Esophagus (tissue), 2 donors: ENCODE measurements around the gene SPATA6L. TPM values are rescaled to one million over a fixed set of nuclear protein-coding genes. Genes with fewer than 3 reads are reported as not detected.

ENCODE experiments used
- H3K27ac ChIP-seq, 2 donors: one replicate each; pipeline ENCODE4 v1.5.1; 2013; ENCODE audit warnings: low read depth in 2 of 2, mild to moderate bottlenecking in 2 of 2, inconsistent platforms in 1 of 2, low read length in 1 of 2, moderate library complexity in 1 of 2
- H3K27me3 ChIP-seq, 2 donors: one replicate each; pipeline ENCODE4 v1.6.1; 2013; ENCODE audit warnings: low read length in 2 of 2, control low read depth in 1 of 2, mild to moderate bottlenecking in 1 of 2; ENCODE audit not compliant: insufficient read depth in 2 of 2, control insufficient read depth in 1 of 2
- H3K36me3 ChIP-seq, 2 donors: one replicate each; pipeline ENCODE4 v1.6.1; 2013; ENCODE audit warnings: low read length in 1 of 2; ENCODE audit not compliant: control insufficient read depth in 2 of 2, insufficient read depth in 2 of 2
- H3K4me1 ChIP-seq, 2 donors: one replicate each; pipeline ENCODE4 v1.6.1; 2013; ENCODE audit warnings: low read length in 1 of 2; ENCODE audit not compliant: control insufficient read depth in 2 of 2, insufficient read depth in 2 of 2
- H3K4me3 ChIP-seq, 2 donors: one replicate each; pipeline ENCODE4 v1.5.1; 2013; ENCODE audit warnings: low read length in 2 of 2, mild to moderate bottlenecking in 2 of 2, low read depth in 1 of 2, moderate library complexity in 1 of 2
- H3K9me3 ChIP-seq, 2 donors: one replicate each; pipeline ENCODE4 v1.6.1; 2013; ENCODE audit warnings: mild to moderate bottlenecking in 2 of 2, low read depth in 1 of 2, low read length in 1 of 2, moderate library complexity in 1 of 2; ENCODE audit not compliant: control insufficient read depth in 2 of 2, insufficient read depth in 1 of 2
- WGBS, 2 donors: extraction: QIAGEN DNeasy Blood & Tissue Kit; methylation state at CpG; one replicate each; pipeline ENCODE4 v1.1.7; 2013; 5-methylcytosine and 5-hydroxymethylcytosine counted together
- polyA plus RNA-seq, 2 donors: library from polyadenylated mRNA; stranded (reverse); fragments of 200-250 nt; gene quantifications; one replicate each; pipeline ENCODE4 v1.2.3, GENCODE V29; 2013
- donor health status: healthy with polysubstance abuse.
- donor health status: Bipolar disorder and iron deficiency.

SPATA6L gene
- polyA plus RNA-seq, 2 donors: 1.4 to 2.8 TPM

DNA sequence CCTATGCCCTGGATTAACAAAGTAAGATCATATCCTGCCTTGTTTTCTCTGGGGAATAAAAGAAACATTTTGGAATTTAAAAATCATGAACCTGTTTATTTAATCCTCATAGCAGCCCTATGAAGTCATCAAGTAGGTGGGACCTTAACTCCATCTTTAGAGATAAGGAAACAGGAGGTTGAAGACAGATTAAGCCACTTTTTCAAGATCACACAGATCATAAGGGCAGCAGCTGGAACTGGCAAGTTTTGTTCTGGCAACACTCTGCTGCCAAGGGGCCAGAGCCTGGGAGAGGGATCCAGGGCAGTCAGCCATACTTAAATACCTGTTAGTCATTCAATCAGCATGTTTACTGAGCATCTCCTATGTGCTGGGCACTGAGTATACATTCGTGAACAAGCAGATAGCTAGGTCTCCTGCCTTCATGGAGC, 112.3 kb downstream of the SPATA6L start:
- H3K27me3 ChIP-seq: no peaks in the 10 kb centered on the region
- no peaks in the 10 kb centered on the region for H3K9me3 ChIP-seq
- WGBS, 2 donors: 58 to 67% methylated on average over 1 of the region's 1 CpG
- H3K27ac ChIP-seq: no peak overlapping the region
- H3K4me3 ChIP-seq: no peak overlapping the region
- no peaks in the 10 kb centered on the region for H3K36me3 ChIP-seq
- no peaks in the 10 kb centered on the region for H3K4me1 ChIP-seq

GRCh38 chr9:4550777-4551484, 115.3 kb downstream of the SPATA6L start:
- no peak overlapping the region for H3K27ac ChIP-seq
- H3K4me1 ChIP-seq: no peaks in the 10 kb centered on the region
- 50 to 69% methylated on average over 4 of the region's 4 CpGs for WGBS, 2 donors
- H3K4me3 ChIP-seq: no peak overlapping the region
- no peaks in the 10 kb centered on the region for H3K36me3 ChIP-seq
- H3K27me3 ChIP-seq: no peaks in the 10 kb centered on the region
- H3K9me3 ChIP-seq: no peaks in the 10 kb centered on the region

GRCh38 chr9:4549751-4550295, 116.5 kb downstream of the SPATA6L start:
- H3K4me3 ChIP-seq: no peak overlapping the region
- H3K36me3 ChIP-seq: no peaks in the 10 kb centered on the region
- H3K27ac ChIP-seq: no peak overlapping the region
- H3K9me3 ChIP-seq: no peaks in the 10 kb centered on the region
- no peaks in the 10 kb centered on the region for H3K27me3 ChIP-seq
- 75% methylated on average over 4 of the region's 4 CpGs for WGBS, 2 donors
- H3K4me1 ChIP-seq: no peaks in the 10 kb centered on the region

GRCh38 chr9:4548811-4549725, 117.2 kb downstream of the SPATA6L start:
- no peak overlapping the region for H3K27ac ChIP-seq
- no peak overlapping the region for H3K4me3 ChIP-seq
- H3K36me3 ChIP-seq: no peaks in the 10 kb centered on the region
- no peaks in the 10 kb centered on the region for H3K27me3 ChIP-seq
- H3K4me1 ChIP-seq: no peaks in the 10 kb centered on the region
- WGBS, 2 donors: 79 to 83% methylated on average over 11 of the region's 11 CpGs
- no peaks in the 10 kb centered on the region for H3K9me3 ChIP-seq

Other genes with a start within 250 kb of the SPATA6L start
- gene SLC1A1, start 176.0 kb downstream of the SPATA6L start, polyA plus RNA-seq: 1 to 10 TPM; 1.1 to 2.4 TPM
- 1 to 10 TPM; 5.1 to 6.4 TPM for gene PLPP6, start 4.2 kb downstream of the SPATA6L start, polyA plus RNA-seq
- 1 to 10 TPM; 6.1 to 9.5 TPM for gene CDC37L1, start 13.1 kb upstream of the SPATA6L start, polyA plus RNA-seq
- gene AK3, start 74.7 kb upstream of the SPATA6L start, polyA plus RNA-seq: 10 to 100 TPM; 36.0 to 39.0 TPM
- gene RCL1, start 126.5 kb upstream of the SPATA6L start, polyA plus RNA-seq: 10 to 100 TPM in 1 of 2 donors, 1 to 10 TPM in 1; 8.5 to 10.8 TPM